Prostate gland (tissue), 2 donors: ENCODE measurements around the gene CTNNA2.

Source experiments
- POLR2A ChIP-seq: fragments of 450-650 bp; IDR thresholded peaks from one replicate; pipeline ENCODE4 v1.6.1; 2016; ENCODE audit warnings: antibody characterized with exemption, mild to moderate bottlenecking
- TF ChIP-seq, protein P1 (sequence below), 4 experiments: fragments of 200-600 bp in 2 of 4; fragments of 450-650 bp in 2 of 4; sonication (generic) in 2 of 4; IDR thresholded peaks; 1 replicate in 3 of 4; 2 replicates in 1 of 4; pipeline ENCODE4 v1.5.1; 2016 to 2019; ENCODE audit warnings: antibody characterized with exemption in 4 of 4, mild to moderate bottlenecking in 2 of 4, moderate library complexity in 2 of 4

DNA sequence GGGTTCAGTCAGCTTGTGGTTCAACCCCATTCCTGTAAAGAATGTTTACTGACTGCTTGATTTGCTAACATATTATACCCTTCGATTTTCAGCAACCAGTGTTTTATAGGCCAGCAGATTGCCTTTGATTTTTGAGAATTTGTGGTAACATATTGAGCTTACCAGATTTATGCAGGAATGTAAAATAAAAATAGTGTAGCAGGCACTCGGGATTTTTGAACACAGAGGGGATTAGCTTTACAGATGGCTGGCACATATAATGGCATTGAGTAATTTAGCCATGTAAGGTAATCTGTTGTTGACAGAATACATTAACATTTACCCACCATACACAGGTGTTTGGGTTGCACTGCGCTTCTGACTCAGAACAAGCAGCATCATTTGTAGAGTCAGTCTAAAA lies 437.7 kb downstream of the CTNNA2 start:
- no peak for TF ChIP-seq POLR2A
- TF ChIP-seq, protein P1, sequence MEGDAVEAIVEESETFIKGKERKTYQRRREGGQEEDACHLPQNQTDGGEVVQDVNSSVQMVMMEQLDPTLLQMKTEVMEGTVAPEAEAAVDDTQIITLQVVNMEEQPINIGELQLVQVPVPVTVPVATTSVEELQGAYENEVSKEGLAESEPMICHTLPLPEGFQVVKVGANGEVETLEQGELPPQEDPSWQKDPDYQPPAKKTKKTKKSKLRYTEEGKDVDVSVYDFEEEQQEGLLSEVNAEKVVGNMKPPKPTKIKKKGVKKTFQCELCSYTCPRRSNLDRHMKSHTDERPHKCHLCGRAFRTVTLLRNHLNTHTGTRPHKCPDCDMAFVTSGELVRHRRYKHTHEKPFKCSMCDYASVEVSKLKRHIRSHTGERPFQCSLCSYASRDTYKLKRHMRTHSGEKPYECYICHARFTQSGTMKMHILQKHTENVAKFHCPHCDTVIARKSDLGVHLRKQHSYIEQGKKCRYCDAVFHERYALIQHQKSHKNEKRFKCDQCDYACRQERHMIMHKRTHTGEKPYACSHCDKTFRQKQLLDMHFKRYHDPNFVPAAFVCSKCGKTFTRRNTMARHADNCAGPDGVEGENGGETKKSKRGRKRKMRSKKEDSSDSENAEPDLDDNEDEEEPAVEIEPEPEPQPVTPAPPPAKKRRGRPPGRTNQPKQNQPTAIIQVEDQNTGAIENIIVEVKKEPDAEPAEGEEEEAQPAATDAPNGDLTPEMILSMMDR (IDR thresholded peaks at IDR 0.05) = no peak
